Measurements from ENCODE around the gene TMEM59. TPM values are rescaled to one million over a fixed set of nuclear protein-coding genes. Genes with fewer than 3 reads are reported as not detected.
"Not testable (repeated sequence)": the region's sequence is repeated elsewhere in the genome, so short reads cannot be mapped to it uniquely, and the experiment has no call there.

Gene TMEM59
- total RNA-seq, 1 experiment from 2014 or later, result 121 TPM

DNA sequence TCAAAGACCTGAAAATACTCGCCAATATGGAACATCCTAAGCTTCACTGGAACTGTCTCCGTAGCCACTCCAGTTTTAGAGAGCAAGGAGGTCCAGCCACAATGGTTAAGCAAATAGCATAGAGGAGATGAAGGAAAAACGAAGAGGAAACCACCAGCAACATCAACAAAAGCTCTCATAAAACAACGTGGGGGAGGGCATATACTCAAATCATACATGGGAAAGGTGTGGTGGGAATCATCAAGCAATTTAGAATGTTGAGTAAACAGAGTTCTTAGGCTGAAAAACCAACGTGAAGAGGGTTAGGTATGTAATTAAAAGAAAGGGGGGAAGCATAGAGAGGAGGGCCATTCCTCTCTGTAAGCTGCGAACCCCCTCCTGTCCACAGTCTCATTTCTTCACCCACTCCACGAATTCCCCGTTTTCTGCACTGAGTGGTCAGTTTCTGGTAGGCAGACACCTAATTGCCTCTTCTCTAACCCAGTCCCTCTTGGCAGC is 1.0 kb downstream of the TMEM59 start:
- ChIA-PET POLR2A (no interaction called here), RAD21 (ENCODE audit: low non-redundant PET in 1 of 2, low total read pairs in 2 of 2, uncharacterized antibody in 2 of 2, unreplicated experiment in 2 of 2) (no interaction called here), CTCF (no interaction called here)
- no peak overlapping the region for H2AFZ ChIP-seq (ENCODE audit: low read depth, low read length, poor library complexity, severe bottlenecking)
- peak overlapping the region; percentile 70 for H3K27ac ChIP-seq (ENCODE audit: low read depth, low read length)
- peaks cover 22% of the 10 kb centered on the region for H3K79me2 ChIP-seq (ENCODE audit: insufficient read depth, low read length)
- H3K4me2 ChIP-seq (ENCODE audit: low read length), result peak overlapping the region; percentile 77
- no peaks in the 10 kb centered on the region for H4K20me1 ChIP-seq (ENCODE audit: insufficient read depth)
- no peaks in the 10 kb centered on the region for H3K27me3 ChIP-seq (ENCODE audit: insufficient read depth, low read length)
- DNase-seq (ENCODE audit: low read depth, low spot score), result no peak
- H3K9ac ChIP-seq (ENCODE audit: low read length), result peak overlapping the region; percentile 70
- BruUV-seq (replicated peaks), result no TSS peak
- no peaks in the 10 kb centered on the region for H3K36me3 ChIP-seq (ENCODE audit: control insufficient read depth in 1 of 2, insufficient read depth in 2 of 2, low read length in 2 of 2)
- H3K9me2 ChIP-seq (ENCODE audit: insufficient read depth), result no peaks in the 10 kb centered on the region
- H3K4me3 ChIP-seq (replicated peaks in 1 of 2; ENCODE audit: low read depth in 1 of 2, low read length in 2 of 2), result peak overlapping the region; percentile 88 to 94
- intact Hi-C loops (cut with micrococcal nuclease), result loop anchor here (5.0 kb wide), 1 partner anchor 95 kb away; no protein-coding TSS in a partner anchor
- TF ChIP-seq, protein P1, sequence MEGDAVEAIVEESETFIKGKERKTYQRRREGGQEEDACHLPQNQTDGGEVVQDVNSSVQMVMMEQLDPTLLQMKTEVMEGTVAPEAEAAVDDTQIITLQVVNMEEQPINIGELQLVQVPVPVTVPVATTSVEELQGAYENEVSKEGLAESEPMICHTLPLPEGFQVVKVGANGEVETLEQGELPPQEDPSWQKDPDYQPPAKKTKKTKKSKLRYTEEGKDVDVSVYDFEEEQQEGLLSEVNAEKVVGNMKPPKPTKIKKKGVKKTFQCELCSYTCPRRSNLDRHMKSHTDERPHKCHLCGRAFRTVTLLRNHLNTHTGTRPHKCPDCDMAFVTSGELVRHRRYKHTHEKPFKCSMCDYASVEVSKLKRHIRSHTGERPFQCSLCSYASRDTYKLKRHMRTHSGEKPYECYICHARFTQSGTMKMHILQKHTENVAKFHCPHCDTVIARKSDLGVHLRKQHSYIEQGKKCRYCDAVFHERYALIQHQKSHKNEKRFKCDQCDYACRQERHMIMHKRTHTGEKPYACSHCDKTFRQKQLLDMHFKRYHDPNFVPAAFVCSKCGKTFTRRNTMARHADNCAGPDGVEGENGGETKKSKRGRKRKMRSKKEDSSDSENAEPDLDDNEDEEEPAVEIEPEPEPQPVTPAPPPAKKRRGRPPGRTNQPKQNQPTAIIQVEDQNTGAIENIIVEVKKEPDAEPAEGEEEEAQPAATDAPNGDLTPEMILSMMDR (IDR thresholded peaks at IDR 0.05 in 2 of 3, conservative IDR thresholded peaks at IDR 0.05 in 1 of 3; ENCODE audit: borderline replicate concordance in 1 of 3, insufficient read depth in 1 of 3, low read depth in 2 of 3, low read length in 2 of 3), result no peak
- no peak for TF ChIP-seq EZH2 (IDR thresholded peaks at IDR 0.05)
- no peak for TF ChIP-seq TCF7L2 (IDR thresholded peaks at IDR 0.05; ENCODE audit: borderline replicate concordance, extremely low read depth, insufficient read depth, insufficient read length)
- no peak for ATAC-seq
- H3K4me1 ChIP-seq (ENCODE audit: control insufficient read depth in 1 of 2, insufficient read depth in 2 of 2, low read length in 2 of 2), result peaks cover 8 to 18% of the 10 kb centered on the region in 2 experiments; a peak in 3 of 4 replicates
- H3K9me3 ChIP-seq (ENCODE audit: control insufficient read depth in 1 of 2, insufficient read depth in 1 of 2, low read depth in 1 of 2, low read length in 2 of 2), result no peaks in the 10 kb centered on the region

DNA sequence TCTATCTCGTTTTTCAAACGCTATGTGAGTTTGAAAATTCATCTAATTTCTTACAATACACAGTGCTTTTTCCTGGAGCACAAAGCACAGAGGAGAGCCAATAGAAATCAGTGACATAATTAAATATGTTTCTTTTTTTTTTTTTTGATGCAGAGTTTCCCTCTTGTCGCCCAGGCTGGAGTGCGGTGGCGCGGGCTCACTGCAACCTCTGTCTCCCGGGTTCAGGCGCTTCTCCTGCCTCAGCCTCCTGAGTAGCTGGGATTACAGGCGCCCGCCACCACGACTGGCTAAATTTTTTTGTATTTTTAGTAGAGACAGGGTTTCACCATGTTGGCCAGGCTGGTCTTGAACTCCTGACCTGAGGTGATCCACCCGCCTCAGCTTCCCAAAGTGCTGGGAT is 2.6 kb downstream of the TMEM59 start:
- RAD21 ChIA-PET (ENCODE audit: low non-redundant PET in 1 of 2, low total read pairs in 2 of 2, uncharacterized antibody in 2 of 2, unreplicated experiment in 2 of 2); H3K9ac ChIP-seq (ENCODE audit: low read length); H3K27ac ChIP-seq (ENCODE audit: low read depth, low read length); POLR2A ChIA-PET; DNase-seq (ENCODE audit: low read depth, low spot score); H3K27me3 ChIP-seq (ENCODE audit: insufficient read depth, low read length); H2AFZ ChIP-seq (ENCODE audit: low read depth, low read length, poor library complexity, severe bottlenecking); H3K9me2 ChIP-seq (ENCODE audit: insufficient read depth); H3K4me2 ChIP-seq (ENCODE audit: low read length); BruUV-seq (replicated peaks); H3K36me3 ChIP-seq (ENCODE audit: control insufficient read depth in 1 of 2, insufficient read depth in 2 of 2, low read length in 2 of 2); CTCF ChIA-PET; ATAC-seq; H3K4me3 ChIP-seq (replicated peaks in 1 of 2; ENCODE audit: low read depth in 1 of 2, low read length in 2 of 2); H4K20me1 ChIP-seq (ENCODE audit: insufficient read depth); H3K9me3 ChIP-seq (ENCODE audit: control insufficient read depth in 1 of 2, insufficient read depth in 1 of 2, low read depth in 1 of 2, low read length in 2 of 2): not testable (repeated sequence)
- H3K79me2 ChIP-seq (ENCODE audit: insufficient read depth, low read length), result peaks cover 22% of the 10 kb centered on the region
- H3K4me1 ChIP-seq (ENCODE audit: control insufficient read depth in 1 of 2, insufficient read depth in 2 of 2, low read length in 2 of 2), result peaks cover 8 to 18% of the 10 kb centered on the region in 2 experiments; a peak in 3 of 4 replicates
- intact Hi-C loops (cut with micrococcal nuclease), result loop anchor here (5.0 kb wide), 1 partner anchor 93 kb away; no protein-coding TSS in a partner anchor
